Transverse colon (tissue), 4 donors: ENCODE results near the gene STARD3.

ENCODE experiments used
- CTCF ChIP-seq, 5 experiments: fragments of 200-600 bp in 3 of 5; fragments of 450-650 bp in 2 of 5; sonication (generic) in 3 of 5; IDR thresholded peaks; 1 replicate in 2 of 5; 2 replicates in 3 of 5; pipeline ENCODE4 v1.5.1; 2016 to 2017; ENCODE audit warnings: antibody characterized with exemption in 5 of 5, inconsistent platforms in 3 of 5, mild to moderate bottlenecking in 2 of 5, moderate library complexity in 1 of 5
- POLR2A ChIP-seq: fragments of 450-650 bp; IDR thresholded peaks from one replicate; pipeline ENCODE4 v1.6.1; 2016; ENCODE audit warnings: antibody characterized with exemption, mild to moderate bottlenecking, moderate library complexity
- POLR2AphosphoS5 ChIP-seq, 3 donors: sonication (generic); formaldehyde crosslinking; IDR thresholded peaks; one replicate each; pipeline ENCODE4 v1.6.1; 2016; ENCODE audit warnings: antibody characterized with exemption in 3 of 3

DNA sequence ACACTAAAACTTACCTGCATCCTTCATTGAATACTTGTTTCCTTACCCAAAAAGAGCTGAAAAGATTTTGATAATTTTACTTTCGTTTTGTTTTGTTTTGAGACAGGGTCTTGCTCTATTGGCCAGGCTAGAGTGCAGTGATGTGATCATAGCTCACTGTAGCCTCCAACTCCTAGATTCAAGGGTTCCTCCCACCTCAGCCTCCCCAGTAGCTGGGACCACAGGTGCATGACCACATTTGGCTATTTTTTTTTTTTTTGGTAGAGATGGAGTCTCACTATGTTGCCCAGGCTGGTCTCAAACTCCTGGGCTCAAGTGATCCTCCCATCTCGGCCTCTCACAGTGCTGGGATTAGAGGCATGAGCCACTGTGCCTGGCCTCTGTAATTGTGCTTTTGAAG lies 18.2 kb downstream of the STARD3 start:
- TF ChIP-seq CTCF (IDR thresholded peaks at IDR 0.05) (no peak), POLR2A (no peak), POLR2AphosphoS5 (IDR thresholded peaks at IDR 0.05) (no peak)
